HG02973 (cell line): ENCODE measurements around the gene FOXE1.

Experiments
- ATAC-seq: cut with Tn5 transposase; IDR thresholded peaks from one replicate; pipeline ENCODE4 v1.9.1; 2021; ENCODE audit warnings: moderate library complexity; ENCODE audit not compliant: unreplicated experiment

FOXE1 gene

DNA sequence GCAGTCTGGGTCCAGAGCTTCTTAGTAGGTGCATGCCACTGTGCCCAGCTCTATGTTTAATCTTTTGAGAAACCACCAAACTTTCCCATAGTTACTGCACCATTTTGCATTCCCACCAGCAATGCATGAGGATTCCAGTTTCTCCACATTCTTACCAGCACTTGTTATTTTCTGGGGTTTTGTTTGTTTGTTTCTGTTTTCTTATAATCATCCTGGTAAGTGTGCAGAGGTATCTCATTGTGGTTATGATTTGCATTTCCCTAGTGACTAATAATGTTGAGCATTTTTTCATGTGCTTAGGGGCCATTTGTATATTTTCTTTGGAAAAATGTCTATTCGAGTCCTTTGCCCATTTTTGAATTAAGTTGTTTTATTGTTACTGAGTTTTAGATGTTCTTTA, 11.4 kb downstream of the FOXE1 start:
- no peak for ATAC-seq

DNA sequence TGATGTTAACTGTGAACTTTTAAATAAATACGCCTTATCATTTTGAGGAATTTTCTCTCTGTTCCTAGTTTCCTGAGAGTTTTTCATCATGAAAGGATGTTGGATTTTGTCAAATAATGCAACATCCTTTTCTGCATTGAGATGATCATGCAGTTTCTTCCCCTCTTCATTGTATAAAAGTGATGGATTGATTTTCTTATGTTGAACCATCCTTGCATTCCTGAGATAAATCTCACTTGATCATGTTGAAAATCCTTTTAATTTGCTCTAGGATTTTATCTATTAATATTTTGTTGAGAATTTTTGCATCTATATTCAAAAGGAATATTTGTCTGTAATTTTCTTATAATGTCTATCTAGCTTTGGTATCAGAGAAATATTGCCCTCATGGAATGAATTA, 13.3 kb downstream of the FOXE1 start:
- no peak for ATAC-seq

DNA sequence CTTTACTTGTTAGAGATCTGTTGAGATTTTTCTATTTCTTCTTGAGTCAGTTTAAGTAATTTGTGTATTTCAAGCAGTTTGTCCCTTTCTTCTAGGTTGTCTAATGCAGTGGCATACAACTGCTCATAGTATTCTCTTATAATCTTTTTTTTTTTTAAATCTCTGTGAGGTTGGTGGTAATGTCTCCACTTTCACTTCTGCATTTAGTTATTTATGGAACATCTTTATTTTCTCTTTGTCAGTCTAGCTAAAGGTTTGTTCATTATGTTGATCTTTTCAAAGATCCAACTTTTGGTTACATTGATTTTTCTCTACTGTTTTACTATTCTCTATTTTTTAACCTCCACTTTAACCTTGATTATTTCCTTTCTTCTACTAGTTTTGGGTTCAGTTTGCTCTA, 13.8 kb downstream of the FOXE1 start:
- ATAC-seq: no peak

DNA sequence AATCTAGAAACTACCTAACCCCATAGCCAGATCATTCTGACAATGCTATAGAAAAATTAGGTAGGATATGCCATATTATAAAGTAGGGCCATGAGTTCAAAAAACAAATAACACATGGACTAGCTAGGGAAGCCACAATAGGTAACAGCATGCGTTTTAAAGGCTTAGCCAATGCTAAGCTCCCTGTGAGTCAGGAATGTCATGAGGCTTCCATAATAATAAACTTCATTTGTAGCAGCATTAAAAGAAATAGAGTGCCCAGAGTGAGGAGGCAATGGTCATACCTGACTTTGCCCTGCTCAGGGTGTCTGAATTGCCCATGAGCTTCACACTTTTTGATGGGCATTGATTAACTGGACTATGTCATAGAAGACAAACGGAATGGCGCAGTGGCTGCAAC, 15.8 kb downstream of the FOXE1 start:
- ATAC-seq: no peak

DNA sequence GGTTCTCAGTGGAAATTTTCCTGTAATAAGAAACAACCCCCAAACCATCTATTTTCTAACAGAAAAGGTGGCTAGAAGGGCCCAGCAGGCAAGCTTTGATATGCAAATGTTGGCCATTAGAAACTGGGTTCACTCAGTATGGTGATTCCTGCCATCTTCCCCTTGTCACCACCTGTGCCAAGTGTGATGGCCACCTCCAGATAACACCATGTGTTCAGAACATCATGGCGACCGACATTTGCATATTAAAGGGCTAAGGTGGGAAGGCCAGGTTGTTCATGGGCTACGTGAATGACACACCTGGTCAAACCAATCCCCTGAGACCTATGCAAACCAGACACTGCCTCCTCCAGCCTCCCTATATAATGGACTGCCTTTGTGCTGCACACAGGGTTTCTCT, 20.4 kb downstream of the FOXE1 start:
- no peak for ATAC-seq

DNA sequence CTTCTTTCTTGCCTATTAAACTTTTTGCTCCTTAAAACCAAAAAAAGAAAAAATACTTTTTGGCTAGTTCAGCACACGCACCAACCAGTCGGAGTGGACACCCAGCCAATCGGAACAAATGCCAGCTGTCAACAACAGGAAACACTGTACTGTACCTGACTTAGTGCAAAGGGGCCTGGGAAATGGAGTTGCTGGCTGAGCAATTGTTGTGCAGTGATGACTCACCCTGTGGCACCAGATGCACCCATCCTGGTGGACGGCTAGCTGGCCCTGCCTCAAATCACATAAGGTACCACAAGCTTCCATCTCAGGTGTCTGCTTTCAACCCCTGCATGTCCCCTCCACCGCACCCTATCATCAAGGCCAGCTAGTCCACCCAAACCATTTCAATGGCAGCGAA, 20.9 kb downstream of the FOXE1 start:
- no peak for ATAC-seq

DNA sequence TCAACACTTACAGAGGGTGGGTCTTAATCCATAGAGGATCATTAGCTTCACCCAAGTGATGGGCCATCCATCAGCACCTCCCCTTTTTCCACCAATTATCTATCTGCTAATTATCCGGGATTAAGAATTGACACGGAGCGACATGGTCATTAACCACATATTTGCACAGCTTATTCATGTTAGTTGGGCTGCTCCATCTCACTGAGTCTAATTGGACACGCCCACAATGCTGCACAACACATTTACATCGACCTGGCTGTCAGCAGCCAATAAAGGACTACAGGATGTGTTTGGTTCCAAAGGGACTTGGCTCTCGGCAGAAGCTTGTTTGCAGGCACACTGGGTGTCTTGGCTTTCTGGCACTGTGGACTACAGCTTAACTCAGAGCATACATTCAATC, 21.6 kb downstream of the FOXE1 start:
- ATAC-seq: no peak

DNA sequence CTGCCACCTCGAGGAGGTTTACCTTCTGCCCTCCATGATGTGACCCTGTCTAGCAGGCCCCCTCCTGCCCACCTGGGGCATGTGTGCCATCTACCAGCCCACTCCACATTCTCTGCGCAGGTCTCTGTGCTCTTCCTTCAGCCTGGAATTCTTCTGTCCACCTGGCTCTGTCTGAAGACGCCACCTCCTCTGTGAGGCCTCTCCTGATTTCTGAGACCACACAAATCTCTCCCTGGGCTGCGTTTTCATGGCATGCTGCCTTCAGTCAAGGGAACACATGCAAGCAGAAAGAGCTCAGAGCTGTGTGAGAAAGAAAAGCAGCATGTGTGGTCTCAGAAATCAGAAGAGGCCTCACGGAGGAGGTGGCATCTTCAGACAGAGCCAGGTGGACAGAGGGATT, 22.1 kb downstream of the FOXE1 start:
- ATAC-seq: no peak

DNA sequence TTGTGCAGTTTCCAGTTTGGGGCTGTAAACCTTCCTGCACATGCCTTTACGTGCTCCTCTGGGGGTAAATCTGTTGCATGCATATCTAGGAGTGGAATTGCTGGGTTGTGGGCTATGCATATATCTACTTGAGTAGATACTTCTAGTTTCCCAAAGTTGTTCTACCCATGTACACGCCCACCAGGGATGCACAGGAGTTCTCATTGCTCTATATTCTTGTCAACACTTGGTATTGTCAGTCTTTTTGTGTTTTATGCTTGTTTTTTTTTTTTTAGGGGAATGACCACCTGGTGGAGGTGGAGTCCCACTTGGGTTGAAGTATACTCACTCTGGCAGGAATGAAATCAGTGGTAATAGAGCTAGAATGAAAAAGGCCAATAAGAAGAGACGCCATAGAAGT, 23.0 kb downstream of the FOXE1 start:
- no peak for ATAC-seq

DNA sequence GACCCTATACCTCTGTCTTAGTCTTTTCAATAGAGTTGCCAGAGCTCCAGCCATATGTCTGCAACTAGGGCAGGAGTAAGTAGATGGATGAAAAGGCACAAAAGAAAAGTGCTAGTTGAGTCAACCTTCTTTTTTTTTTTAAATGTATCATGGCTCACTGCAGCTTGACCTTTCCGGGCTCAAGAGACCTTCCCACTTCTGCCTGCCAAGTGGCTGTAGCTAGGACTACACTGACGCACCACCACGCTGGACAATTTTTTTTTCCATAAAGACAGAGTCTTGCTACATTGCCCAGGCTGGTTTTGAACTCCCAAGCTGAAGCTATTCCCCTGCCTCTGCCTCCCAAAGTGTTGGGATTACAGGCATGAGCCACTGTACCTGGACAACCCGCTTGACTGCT, 27.3 kb downstream of the FOXE1 start:
- no peak for ATAC-seq

DNA sequence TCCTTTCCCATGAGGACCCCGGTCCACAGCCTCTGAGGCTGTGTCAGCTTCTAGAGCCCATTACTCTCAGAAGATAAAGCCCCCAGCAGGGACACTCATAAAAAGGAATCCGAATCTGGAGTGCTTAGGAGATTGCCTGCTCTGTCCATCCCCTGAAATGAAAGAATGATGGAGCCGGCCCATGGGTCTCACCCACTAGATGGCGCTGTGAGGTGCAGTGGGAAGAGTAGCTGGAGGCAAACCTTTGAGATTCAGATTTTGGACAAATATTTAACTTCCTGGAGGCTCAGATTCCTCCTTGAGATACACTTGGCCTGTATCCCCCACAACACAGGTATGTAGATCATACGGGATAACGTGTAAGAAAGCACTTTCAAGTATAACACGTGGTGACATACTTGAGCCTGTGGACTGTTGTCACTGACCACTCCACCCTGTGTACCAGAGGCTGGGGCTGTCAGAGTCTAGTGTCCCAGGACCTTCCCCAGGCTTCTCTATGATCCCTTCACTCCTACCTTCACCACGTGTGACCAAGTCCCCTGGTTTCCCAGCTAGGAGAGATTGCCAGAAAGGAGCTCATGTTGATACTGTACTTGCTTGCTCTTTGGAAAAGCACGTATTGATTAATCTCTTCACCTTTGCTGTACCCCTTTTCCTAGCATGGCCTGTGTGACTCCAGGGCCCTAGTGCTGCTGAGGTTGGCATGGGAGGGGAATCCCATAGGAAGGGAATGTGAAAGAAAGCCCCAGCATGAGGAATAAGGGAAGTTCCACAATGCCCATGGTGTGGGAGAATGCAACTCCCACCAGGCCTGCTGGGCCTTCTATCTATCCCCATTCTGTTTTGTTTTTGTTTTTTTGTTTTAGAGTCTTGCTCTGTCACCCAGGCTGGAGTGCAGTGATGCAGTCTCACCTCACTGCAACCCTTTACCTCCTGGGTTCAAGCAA, 37.2 kb downstream of the FOXE1 start:
- no peak for ATAC-seq

DNA sequence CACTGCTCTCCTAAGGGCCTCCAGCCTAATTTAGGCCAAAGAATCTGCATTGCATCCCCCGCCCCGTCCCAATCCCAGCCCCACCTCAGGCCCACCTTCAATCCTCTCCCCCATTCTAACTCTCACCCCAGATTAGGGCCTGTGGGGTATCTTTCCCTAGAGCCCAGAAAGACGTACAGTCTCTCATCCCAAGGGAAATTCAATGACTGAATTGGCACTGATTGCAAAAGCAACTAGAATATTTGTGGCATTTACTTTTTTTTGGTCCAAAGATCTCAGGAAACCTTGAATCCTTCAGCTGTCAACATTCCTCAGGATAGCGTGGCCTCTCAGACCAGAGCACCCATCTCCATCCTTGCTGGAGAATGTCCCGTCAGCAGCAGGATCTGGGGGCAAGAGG, 38.7 kb downstream of the FOXE1 start:
- ATAC-seq: no peak

DNA sequence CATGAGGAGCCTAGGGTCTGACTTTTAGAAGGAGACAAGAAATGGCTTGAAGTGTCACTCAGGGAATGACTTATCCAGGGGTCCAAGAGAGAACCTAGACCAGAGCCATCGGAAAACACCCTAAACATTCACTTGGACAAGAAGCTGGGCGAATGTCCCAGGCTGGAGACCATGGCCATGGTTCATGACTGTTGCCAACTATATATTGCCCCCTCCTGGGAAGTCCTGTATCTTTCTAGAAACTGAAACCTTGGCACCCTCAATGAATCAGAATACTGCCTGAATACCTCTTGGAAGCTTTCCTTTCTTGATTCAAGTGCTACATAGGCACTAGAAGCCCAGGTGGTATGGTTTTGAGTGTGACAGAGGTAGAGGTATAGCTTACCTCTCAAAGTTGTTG, 39.4 kb downstream of the FOXE1 start:
- ATAC-seq: no peak

DNA sequence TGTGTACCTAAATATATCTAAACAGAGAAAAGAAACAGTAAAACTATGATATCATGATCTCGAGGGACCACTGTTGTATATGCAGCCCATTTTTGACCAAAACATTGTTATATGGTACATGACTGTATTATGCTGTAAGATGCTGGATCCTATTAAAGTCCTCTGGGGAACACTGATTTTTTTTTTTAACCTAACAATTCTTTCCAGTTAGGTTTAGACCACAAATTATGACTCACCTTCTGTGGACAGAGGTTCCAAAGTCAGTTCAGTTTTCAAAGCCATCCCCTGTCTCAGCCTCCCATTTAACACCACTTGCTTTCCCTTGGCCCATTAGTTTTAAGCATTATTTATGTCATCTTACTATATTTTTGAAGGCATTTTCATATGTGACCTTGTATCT, 42.2 kb downstream of the FOXE1 start:
- ATAC-seq: no peak

DNA sequence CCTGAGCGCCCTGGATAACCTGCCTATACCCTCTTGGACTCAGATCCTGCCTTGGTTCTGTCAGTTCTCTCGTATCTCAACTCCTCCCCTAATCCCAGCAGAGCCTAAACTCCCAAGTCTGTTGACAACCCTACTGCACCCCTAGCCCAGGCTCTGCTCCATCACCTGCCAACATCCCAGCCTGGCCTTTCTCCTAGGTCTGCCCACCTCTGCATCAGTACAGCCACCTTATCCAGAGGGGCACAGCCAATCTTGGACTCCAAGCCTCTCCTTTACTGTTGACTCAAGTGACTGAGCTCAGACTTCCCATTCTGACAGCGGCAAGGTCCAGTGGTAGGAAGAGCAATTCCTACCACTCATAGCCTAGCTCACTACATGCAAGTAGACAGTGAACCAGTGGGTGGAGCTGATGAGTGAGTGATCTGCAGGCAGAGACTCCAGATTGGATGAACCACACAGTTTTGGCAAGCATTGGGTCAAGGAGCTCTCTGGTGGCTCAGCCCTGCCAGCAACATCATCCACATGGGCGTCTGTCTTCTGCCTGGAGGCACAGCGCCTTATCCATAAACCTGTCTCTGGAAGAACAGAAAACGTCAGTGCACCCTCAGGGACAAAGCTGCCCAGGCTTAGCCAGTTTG, 42.8 kb downstream of the FOXE1 start:
- no peak for ATAC-seq

DNA sequence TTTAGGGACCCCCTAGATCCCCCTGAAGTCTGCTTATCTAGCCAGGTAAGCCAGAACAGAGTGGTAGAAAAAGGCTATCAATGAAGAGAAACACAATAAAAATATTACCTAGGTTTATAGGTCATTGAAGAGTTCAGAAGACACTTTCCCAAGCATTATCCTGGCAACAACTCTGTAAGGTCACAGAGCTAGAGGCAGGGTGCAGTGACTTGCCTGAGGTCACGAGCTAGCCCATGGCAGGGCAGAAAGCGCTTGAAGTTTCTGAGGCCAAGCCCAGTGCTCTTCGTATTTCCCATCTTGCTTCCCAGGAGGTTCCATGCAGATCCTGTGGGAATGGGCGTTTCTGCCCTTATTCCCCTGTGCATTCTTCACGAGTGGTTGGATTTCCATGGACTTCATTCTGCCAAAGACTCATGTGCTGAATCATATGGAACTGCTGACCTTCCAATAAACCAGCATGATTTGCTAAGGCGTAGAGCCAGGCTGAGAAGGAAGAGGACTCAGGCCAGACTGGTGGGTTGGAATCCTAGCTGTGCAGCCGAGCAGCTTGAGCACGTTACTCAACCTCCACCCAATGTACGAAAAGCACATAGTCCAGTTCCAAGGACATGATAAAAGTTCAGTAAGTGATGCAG, 47.2 kb downstream of the FOXE1 start:
- ATAC-seq: no peak

DNA sequence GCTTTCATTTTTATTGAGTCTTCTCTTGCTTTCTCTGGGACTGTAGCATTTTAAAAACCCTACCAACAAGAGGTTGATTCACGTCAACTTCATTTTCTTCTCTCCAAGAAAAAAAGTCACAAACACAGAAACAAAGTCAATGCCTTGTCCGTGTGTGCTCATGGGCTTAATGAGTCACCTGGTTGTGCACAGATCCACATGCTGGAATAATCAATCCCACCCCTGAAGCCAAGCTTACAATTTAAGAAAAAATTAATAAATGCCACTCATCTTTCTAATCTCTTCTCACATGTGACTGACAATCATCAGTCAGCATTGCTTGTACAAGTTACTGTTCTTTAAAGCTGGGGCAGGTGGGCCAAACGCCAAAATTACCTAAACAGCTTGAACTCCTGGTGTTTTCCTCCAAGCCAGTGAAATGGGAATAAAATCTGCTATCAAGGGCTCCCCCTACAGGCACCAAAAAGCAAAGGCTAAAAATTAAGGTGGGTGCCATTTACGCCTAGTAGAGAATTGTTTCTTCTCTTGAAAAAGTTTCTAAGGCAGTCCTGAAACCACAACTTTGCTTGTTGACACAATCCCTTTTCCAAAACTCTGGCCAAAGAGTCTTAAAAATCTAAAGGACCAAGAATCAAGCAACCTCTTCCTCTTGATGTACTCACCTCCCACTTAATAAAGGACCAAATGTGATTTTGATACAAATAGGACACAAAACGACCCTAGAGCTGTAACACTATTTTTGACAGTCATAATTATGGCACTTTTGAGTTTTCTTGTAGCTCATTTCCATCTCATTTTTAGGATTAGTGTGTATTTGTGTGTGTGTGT, 47.9 kb downstream of the FOXE1 start:
- no peak for ATAC-seq

DNA sequence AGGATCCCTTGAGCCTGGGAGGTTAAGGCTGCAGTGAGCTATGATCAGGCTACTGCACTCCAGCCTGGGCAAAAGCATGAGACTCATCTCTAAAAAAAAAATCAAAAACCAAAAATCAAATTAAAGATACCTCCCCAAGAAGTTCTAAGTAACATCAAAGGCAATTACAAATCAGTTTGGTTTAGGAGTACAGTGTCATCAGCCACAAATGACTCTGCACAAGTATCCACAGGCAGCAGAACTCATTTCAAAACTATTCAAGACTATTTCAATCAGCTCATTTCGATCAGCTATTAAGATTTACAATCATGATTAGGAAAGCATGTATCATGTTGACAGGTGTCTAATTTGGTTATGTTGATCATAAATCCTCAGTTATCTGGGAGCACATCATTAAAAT, 50.2 kb downstream of the FOXE1 start:
- no peak for ATAC-seq

DNA sequence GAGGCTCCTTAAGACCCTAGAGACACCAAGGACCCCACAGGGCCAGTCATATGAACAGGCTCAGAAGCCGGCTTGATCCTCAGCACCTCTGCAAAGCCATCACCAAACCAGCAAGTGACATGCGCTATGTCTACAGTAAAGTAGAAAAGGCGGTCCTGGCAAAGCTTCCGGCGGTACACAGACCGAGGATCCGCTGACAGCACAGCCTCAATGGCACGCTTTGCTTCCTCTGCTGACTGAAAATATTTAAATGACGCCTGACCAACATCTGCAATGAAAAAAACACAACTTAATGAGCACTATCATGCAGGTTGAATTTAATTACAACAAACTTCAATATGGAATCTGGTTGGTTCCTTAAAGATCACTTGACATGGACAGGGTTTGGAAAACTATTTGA, 51.7 kb downstream of the FOXE1 start:
- no peak for ATAC-seq

DNA sequence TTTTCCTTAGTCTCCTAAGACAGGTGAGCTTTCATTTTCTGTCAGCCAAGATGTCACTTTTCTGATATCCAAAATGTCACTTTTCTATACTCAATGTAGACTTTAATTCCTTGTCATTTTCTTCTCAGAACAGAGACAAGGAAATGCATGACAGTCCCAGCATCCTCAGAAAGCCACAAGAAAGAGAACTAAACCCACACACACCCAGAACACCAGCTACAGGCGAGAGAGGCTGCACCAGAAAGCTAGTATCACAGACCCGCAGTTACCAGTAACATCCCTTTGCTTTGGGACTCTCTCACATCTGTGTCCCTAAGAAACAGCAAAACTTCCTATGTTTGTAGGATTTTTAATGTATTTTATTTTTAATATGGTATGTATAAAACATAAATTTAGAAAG, 52.2 kb downstream of the FOXE1 start:
- no peak for ATAC-seq
